ENCODE measurements around the gene AGAP9.
"Not testable (repeated sequence)": the region's sequence is repeated elsewhere in the genome, so short reads cannot be mapped to it uniquely, and the experiment has no call there.

The AGAP9 gene

DNA sequence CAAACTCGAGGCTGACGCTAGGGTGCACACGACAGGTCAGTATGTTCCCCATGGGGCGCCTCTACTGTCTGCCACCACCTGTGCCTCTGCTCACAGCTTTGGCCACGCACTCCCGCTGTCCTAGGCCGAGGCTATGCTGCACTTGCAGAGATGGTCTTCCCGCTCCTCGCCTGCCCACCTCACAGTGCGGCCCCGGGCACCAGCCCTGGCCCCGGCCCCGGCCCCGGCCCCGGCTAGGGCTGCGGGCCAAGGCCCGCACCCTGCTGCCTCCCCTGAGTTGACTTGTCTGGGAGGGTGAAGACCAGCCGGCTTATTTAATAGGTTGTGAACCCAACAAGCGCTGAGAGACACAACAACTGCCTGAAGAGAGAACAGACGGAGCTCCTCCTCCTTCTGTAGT, at the start of gene AGAP9:
AGAP9 (minus strand) TSS at position 164 of the 400 bp plus-strand sequence; CDS start at position 52, 112 bp downstream.
- DNase-seq = not testable (repeated sequence)

DNA sequence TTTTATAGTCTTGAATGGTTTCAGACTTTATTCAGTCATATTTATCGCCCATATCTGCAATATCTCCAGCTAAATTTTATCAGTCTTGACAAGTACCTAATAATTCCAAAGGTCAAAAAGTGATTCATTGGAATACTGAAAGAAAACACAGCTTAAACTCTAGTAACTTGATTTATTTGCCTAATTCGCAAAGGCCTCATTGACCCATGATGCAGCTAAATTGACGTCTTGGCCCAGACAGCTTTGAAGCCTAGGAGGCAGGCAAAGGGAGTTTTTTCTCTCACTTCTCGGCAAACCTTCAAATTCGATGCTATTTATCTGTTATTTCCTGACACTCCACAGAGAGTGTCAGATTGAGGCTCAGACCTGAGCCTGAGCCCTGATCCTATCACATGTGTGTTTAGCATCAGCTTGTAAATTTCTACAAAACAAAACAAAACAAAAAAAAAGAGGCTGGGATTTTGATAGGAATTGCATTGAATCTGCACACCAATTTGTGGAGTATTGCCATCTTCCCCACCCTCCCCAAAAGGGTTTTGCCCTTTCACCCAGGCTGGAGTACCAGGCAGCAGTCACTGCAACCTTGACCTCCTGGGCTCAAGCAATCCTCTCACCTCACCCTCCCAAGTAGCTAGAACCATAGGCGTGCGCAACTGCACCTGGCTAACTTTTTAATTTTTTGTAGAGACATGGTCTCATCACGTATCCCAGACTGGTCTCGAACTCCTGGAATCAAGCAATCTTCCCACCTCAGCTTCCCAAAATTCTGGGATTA, 47.9 kb upstream of the AGAP9 start:
- not testable (repeated sequence) for DNase-seq

DNA sequence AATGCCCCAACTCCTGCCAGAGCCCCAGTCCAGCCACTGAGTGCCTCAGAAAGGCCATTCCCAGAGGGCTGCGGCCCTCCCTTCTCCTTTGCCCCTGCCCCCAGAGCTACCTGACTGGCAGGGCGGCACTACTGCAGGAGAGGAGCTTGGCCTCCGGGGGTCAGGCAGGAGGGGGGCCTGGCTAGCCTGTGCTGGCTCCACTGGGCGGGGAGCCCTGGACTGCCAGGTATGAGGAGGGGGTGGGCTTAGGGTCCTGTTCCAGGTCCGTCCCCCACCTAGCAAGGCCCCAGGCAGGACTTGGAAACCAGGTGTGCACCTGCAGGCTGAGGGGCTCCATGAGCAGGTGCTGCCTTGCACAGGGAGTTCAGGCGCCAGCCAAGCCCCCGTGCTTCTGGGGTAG, 43.3 kb upstream of the AGAP9 start:
- not testable (repeated sequence) for DNase-seq

GRCh38 chr10:47566108-47566699, 42.8 kb upstream of the AGAP9 start:
- not testable (repeated sequence) for DNase-seq

- not testable (repeated sequence) for DNase-seq
These were observed 42.1 kb upstream of the AGAP9 start for GRCh38 chr10:47565517-47565920.

DNA sequence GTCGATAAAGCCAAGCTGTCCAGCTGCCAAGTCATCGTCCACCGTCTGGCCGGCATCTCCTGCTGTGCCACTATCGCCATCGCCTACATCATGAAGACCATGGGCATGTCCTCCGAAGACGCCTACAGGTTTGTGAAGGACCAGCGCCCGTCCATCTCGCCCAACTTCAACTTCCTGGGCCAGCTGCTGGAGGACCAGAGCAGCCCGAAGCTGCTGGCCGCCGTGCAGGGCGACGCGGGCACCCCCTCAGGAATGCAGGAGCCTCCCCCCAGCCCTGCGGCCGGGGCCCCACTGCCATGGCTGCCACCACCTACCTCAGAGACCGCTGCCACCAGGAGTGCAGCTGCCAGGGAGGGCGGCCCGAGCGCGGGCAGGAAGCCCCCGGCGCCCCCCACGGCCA, 41.5 kb upstream of the AGAP9 start:
- not testable (repeated sequence) for DNase-seq

DNA sequence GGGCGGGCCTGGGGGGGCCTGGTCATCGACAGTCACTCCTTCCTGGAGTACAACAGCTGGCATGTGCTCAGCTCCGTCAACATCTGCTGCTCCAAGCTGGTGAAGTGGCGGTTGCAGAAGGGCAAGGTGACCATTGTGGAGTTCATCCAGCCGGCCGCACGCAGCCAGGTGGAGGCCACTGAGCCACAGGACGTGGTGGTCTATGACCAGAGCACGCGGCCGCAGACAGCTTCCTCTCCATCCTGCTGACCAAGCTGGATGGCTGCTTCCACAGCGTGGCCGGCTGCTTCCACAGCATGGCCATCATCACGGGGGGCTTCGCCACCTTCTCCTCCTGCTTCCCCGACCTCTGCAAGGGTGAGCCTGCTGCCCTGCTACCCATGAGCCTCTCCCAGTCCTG, 40.9 kb upstream of the AGAP9 start:
- not testable (repeated sequence) for DNase-seq

- DNase-seq = not testable (repeated sequence)
These were observed 37.0 kb upstream of the AGAP9 start for GRCh38 chr10:47560452-47560851.

GRCh38 chr10:47559718-47560308, 36.4 kb upstream of the AGAP9 start:
- DNase-seq = not testable (repeated sequence)

DNA sequence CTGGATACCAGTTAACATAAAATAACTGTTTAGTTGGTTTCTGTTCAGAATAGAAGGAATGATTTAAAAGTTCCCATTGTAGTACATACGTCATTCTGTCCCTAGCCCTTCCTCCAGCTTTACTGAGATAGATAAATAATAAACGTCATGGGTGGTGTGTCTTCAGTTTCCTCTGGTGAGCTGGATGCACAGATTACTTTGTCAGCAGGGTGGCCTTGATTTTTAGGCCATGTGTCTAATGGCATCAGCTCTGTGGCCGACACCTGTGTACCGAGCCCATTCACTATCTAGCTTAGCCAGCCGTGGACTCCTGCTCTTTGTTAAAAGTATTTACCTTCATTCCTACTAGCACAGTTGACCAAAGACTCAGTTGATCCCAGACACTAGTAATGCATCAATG, 34.7 kb upstream of the AGAP9 start:
- DNase-seq = not testable (repeated sequence)

DNA sequence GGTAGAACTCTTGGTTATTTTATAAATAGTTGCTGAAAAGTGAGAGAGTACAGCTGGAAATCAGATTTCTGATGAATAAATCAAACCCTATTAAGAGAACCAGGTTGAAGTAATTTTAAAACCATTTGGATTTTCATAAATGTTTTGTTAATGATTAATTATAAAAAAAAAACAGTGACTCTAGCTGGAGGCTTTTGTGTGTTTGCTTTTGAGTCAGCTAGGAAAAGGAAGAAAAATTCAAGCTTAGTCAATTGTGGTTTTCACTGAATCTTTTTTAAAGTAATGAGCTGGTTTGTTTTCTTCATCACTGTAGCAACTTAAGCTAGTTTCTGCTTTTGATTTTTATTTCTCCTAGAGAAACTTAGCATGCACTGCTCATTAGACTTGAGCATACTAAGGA, 34.2 kb upstream of the AGAP9 start:
- DNase-seq = not testable (repeated sequence)

GRCh38 chr10:47555334-47555733, 31.9 kb upstream of the AGAP9 start:
- not testable (repeated sequence) for DNase-seq

GRCh38 chr10:47554552-47554951, 31.1 kb upstream of the AGAP9 start:
- DNase-seq = not testable (repeated sequence)

DNA sequence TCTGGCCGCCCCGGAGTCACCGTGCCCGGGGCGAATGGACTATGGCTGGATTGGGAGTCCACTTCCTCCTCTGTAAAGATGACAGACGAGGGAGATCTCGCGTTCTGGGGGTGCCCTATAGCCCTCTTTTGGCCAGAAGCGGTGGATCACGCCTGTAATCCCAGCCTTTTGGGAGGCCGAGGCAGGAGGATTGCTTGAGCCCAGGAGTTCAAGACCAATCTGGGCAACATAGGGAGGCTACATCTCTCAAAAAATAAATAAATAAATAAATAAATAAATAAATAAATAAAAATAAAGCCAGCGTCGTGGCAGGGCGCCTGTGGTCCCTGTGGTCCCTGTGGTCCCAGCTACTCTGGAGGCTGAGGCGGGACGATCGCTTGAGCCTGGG, 30.4 kb upstream of the AGAP9 start:
- DNase-seq = not testable (repeated sequence)

DNA sequence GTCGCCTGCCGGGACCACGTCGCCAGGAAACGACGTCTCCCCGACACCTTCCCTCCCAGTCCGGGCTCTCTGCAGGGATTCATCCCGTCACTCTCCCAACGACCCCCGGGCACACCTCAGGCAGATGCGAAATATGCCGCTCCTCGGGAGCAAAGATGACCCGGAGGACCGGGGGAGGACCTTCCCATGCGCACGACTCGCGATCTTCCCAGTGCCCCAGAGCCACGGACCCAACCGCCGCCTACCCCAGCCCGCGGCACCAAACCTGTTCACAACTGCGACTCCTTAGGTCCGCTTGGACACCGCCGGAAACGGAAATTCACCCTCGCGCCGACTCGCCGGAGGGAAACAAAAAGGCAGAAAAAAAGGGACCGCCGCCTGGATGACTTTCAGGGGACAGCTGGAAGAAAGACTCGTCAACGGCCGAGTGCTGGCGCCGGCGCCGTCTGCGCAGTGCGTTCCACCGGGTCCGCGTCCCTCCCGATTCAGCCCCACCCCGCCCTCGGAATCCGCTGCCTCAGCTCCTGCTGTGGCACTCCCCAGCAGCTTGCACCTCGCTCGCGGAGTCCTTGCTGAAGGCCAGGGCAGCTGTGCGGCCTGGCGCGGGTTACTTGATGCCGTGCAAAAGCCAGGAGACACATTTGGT, 29.9 kb upstream of the AGAP9 start:
- DNase-seq = peak; percentile 54

- not testable (repeated sequence) for DNase-seq
These were observed 29.3 kb upstream of the AGAP9 start for GRCh38 chr10:47552719-47553118.

DNA sequence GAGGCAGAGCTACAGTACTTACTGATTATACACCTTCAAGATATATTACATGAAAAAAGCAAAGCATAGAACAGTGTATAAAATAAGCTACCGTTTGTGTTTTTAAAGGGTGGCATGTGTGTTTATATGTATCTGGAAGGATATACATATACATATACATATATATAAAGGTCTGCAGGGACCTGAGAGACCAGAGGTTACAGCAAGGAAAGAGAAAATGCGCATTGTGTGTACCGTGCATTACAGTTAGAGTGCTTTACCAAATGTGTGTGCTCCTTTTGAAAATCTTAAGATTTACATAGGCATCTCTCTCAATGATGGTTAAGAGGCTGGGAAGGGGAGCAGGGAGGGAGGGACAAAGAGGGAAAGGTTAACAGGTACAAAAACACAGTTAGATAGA, 23.8 kb upstream of the AGAP9 start:
- not testable (repeated sequence) for DNase-seq

GRCh38 chr10:47536430-47536829, 13.0 kb upstream of the AGAP9 start:
- not testable (repeated sequence) for DNase-seq

DNA sequence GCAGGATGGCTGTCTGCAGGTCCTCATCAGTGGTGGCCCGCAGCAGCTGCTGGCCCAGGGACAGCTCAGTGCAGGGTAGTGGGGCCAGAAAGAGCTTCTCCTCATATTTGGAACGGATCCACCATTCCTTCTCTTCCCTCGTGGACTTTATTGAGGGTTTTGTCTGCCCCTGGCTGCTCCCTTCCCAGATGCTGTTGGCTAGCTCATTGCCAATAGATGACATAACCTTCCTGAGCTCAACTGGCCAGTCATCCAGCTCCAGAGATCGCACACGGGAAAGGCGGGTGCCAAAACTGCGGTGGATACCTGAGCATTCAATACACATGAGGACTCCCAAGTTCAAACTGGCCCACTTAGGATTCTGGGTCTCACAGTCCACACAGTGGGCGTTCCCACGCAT, 21.1 kb downstream of the AGAP9 start:
- DNase-seq = not testable (repeated sequence)

DNA sequence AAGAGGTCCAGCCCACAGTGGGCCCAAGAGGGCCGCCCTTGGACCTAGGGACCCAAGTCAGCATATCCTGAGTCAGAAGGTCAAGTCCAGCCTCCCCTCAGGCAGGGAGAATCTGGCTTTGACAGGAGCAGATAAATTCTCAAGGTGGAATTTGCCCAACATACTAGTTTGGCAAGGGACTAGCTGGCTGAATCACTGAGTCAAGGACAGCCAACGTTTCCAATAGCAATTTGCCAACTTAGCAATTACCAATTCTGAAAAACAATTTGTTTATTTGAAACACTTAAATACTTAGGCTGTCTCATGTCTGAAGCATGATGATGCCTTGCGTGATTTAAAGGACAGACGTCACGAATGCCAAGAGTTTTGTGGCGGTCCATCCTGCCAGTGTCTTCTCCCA, 29.2 kb downstream of the AGAP9 start:
- DNase-seq = not testable (repeated sequence)

GRCh38 chr10:47491600-47491999, 31.8 kb downstream of the AGAP9 start, which contains the start of gene FAM25G:
Gene FAM25G, minus strand, starts transcription at chr10:47491700. Its CDS starts 26 bp downstream, at chr10:47491674.
- not testable (repeated sequence) for DNase-seq

GRCh38 chr10:47489630-47490029, 33.8 kb downstream of the AGAP9 start:
- DNase-seq = not testable (repeated sequence)

DNA sequence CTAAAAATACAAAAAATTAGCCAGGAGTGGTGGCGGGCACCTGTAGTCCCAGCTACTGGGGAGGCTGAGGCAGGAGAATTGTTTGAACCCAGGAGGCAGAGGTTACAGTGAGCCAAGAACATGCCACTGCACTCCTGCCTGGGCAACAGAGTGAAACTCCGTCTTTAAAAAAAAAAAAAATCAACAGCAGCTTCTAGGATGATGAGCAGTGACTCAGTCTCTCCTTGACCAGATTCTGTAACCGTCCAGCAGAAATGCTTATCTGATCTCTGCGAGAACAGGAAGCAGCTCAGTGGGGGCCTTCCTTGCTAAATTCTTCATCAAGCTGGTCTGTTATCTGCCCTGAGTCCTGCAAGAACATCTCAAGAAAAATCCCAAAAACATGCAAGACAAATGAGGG, 37.5 kb downstream of the AGAP9 start:
- DNase-seq = not testable (repeated sequence)
